AG08396 (cell line): ENCODE data around the gene PERCC1.
A peak's percentile ranks its signal among the peaks of the same experiment; 100 is the strongest.

ENCODE experiments used
- DNase-seq: peaks from one replicate; pipeline ENCODE4 v3.0.0; 2012; ENCODE audit warnings: low spot score, mixed read lengths

Gene PERCC1

GRCh38 chr16:1412847-1413246, 18.0 kb upstream of the PERCC1 start:
- DNase-seq: no peak

DNA sequence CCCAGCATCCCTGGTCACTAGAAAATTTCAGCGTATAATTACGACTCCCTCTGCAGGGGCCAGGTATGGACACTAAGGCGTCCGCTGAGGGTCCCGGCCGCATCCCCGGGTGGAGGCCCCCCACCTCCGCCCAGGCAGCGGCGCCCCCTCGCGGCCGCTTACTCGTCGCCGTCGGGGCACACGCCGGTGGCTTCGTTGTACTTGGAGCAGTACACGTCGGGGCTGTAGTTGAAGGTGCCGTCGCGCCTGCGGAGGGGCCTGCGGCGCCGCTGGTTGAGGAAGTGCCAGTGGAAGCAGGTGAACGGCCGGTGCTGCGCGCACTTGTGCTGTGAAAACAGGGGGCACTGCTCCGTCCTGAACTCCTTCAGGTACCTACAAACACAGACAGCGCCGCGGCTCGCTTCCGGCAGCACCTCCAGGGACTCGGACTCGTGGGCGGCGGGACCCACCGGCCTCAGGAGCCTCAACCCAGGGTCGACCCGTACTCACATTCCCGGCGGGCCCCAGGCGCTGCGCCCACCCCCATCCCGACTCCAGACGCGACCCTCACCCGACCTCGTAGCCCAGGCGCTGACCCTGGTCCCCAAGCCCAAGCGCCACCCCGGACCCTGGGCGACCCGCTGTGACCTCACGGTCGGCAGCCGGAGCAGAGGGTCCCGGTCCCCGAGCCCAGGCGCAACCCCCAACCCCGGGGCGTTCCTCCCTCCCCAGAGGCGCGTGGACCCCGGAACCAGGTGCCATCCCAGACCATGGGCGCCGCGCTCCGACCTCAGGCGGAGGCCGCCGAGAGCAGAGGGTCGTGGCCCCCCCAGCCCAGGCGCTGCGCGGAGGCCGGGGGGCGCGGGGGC, 17.0 kb upstream of the PERCC1 start:
- DNase-seq: peak; percentile 75

DNA sequence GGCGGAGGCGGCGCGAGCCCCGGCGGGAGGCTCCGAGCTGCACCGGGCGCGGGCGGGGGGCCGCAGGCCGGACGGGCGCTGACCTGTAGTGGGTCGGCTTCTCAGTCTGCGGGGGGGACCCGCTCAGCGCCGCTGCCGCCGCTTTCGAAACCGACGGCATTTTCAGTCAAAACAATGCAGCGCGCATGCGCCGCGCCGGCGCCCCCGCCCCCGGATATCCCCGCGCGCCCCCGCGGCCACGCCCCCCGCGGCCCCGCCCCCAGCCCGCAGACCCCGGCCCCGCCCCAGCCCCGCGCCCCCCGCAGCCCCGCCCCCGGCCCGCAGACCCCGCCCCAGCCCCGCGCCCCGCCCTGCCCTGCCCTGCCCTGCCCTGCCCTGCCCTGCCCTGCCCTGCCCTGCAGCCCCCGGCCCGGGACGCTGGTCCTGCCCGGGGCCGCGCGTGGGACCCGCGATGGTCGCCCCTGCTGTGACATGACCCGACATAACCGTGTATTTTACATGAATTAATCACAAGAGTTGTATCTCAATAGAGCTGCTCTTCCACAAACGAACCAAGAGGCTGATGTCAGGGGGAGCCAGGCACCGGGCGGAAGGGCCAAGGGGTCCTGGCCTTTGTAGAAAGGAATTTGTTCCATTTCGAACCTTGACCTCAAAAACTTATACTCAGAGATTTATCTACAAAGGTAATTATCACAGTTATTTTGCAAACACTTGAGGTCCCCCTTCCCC, 16.2 kb upstream of the PERCC1 start, which contains the start of gene UNKL:
Gene UNKL (minus strand): TSS at position 173 of the 729 bp plus-strand sequence. CDS start 13 bp downstream, at position 160.
- peak; percentile 95 for DNase-seq

DNA sequence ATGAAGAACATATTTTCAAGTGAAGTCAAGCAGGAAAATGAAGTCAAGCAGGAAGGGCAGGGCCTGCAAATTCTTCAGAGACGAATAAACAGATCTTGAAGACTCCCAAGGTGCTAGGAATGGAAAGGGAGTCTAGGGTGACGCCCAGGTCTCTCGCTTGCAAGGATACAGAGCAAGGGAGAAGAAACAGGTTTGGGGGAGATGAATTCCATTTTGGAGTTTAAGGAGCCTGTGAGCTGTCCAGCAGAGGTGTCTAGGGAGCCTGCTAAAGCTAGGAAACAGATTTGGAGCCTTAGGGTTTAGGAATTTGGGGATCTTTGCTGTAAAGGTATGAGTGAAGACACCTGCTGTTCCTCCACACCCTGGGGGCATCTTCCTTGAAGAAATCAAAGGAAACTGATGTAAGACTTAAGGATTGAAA, 14.3 kb upstream of the PERCC1 start:
- DNase-seq: no peak

GRCh38 chr16:1420111-1420539, 10.8 kb upstream of the PERCC1 start:
- DNase-seq: no peak

DNA sequence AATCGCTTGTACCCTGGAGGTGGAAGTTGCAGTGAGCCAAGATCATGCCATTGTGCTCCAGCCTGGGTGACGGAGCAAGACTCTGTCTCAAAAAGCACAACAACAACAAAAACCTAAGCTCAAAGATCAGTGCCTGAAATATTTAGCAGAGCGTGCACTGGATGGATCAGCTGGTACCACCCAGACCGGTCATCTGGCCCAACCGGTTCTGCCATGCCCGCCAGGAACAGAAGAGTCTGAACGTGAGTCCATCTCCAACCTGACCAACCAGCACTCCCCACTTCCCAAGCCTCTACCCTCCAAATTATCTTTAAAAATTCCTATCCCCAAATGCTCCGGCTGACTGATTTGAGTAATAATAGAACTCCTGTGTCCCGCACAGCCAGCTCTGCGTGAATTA, 8.8 kb upstream of the PERCC1 start:
- no peak for DNase-seq

- no peak for DNase-seq
Observed at GRCh38 chr16:1424028-1424427, 6.8 kb upstream of the PERCC1 start.

GRCh38 chr16:1425616-1426370, 5.1 kb upstream of the PERCC1 start:
- no peak for DNase-seq

DNA sequence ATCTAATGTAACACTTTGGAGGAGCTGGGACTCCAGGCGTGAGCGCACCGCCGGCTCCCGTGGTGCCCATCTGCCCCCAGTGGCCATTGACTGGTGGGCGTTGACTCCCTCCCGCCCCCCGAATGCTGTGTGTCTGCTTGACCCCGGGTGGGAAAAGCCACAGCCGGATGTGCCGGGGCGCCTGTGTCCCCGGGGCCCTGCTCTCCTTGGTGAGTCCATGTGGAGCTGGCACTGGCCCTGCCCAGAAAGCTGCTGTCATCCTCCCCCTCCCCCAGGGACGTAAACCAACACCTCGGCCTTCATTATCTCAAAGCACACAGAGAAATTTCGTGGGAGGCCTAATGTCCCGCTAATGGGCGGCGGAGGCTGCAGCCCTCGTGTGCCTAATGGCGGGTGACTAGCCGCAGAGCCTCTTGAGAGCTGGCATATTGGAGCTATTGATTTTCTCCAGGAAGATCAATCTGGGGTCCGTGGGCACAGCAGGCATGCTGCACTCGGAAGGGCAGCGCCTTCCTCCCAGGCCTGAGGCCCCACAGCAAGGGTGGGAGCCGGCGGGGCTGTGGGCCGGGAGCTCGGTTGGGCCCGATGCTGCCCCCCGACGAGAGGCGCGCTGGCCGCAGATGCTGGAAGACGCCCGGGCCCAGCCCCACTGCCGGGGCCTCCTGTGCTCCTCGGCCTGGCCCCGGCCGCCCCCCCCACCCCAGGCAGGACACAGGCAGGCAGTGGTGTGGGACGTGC, 4.0 kb upstream of the PERCC1 start:
- no peak for DNase-seq

GRCh38 chr16:1427473-1428461, 3.1 kb upstream of the PERCC1 start:
- DNase-seq: no peak

GRCh38 chr16:1428511-1428910, 2.4 kb upstream of the PERCC1 start:
- DNase-seq: peak; percentile 72

DNA sequence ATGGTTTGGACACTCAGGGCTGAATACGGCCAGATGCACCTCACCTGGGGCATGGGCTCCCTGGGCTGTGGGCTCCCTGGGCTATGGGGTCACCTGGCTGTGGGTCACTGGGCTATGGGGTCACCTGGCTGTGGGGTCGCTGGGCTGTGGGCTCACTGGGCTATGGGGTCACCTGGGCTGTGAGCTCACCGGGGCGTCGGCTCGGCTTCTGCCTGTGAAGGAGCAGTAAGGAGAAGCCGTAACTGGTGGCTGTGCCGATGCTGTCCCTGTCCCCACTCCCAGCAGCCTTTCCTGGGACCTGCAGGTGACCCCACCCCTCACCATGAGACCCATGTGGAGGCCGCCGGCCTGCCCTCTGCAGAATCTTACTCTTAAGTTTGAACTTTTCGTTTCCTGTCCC, 1.9 kb upstream of the PERCC1 start:
- no peak for DNase-seq

DNA sequence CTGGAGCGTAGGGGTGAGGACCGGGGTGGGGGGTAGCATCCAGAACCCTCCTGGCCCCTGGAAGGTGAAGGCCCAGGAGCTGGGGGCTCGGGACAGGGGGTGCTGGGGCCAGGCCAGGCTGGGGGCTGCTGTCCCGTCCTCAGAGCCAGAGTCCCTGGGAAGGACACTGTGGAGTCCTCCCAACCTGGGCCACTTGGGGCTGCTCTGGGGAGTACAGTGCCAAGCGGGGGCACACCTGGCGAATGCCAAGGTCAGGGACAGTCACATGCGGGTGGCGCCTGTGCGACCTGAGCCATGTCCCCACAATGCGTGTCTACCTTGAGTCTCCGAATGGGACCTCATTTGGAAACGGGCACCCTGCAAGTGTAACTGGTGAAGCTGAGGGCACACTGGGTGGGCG, 1.2 kb upstream of the PERCC1 start:
- no peak for DNase-seq

- DNase-seq: no peak
Observed at GRCh38 chr16:1430214-1430758, 592 bp upstream of the PERCC1 start.

GRCh38 chr16:1431497-1432270, 806 bp downstream of the PERCC1 start:
- no peak for DNase-seq

DNA sequence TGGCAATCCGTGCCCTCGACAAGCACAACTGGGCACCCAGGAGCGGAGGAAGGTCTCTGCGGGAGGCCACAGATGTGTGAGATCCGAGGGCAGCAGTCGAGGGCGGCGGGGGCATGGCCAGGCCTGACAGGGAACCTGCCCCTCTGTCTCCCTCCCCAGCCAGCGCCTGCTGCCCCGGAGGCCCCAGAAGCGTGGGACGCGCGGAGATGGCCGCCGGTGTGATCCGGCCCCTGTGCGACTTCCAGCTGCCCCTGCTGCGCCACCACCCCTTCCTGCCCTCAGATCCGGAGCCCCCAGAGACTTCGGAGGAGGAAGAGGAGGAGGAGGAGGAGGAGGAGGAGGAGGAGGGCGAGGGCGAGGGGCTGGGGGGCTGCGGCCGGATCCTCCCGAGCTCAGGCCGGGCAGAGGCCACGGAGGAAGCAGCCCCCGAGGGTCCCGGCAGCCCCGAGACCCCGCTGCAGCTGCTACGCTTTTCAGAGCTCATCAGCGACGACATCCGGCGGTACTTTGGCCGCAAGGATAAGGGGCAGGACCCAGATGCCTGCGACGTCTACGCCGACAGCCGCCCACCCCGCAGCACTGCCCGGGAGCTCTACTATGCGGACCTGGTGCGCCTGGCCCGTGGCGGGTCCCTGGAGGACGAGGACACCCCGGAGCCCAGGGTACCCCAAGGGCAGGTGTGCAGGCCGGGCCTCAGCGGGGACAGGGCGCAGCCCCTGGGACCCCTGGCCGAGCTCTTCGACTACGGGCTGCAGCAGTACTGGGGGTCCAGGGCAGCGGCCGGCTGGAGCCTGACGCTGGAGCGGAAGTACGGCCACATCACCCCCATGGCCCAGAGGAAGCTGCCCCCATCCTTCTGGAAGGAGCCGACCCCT, 1.7 kb downstream of the PERCC1 start:
- no peak for DNase-seq

DNA sequence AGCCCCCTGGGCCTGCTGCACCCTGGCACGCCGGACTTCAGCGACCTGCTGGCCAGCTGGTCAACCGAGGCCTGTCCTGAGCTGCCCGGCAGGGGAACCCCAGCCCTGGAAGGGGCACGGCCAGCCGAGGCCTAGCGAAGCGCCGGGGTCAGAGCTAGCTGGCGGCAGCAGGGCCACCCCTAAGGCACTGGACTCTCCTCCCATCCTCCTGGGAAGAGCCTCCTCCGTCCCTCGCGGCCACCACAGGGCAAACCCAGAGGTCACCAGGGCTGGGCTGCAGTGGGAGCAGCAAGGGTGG, 2.3 kb downstream of the PERCC1 start:
- DNase-seq: no peak

GRCh38 chr16:1433756-1434155, 2.9 kb downstream of the PERCC1 start:
- no peak for DNase-seq
